Testis (tissue), 2 donors: ENCODE measurements around the gene PIK3AP1.

ENCODE experiments used
- CTCF ChIP-seq, 3 experiments: fragments of 450-650 bp in 2 of 3; fragments of 200-600 bp in 1 of 3; sonication (generic) in 1 of 3; IDR thresholded peaks; one replicate each; pipeline ENCODE4 v1.5.1; 2016 to 2019; ENCODE audit warnings: antibody characterized with exemption in 3 of 3, mild to moderate bottlenecking in 2 of 3, moderate library complexity in 1 of 3
- POLR2A ChIP-seq: fragments of 450-650 bp; IDR thresholded peaks from one replicate; pipeline ENCODE4 v1.6.1; 2017; ENCODE audit warnings: antibody characterized with exemption, mild to moderate bottlenecking, moderate library complexity

DNA sequence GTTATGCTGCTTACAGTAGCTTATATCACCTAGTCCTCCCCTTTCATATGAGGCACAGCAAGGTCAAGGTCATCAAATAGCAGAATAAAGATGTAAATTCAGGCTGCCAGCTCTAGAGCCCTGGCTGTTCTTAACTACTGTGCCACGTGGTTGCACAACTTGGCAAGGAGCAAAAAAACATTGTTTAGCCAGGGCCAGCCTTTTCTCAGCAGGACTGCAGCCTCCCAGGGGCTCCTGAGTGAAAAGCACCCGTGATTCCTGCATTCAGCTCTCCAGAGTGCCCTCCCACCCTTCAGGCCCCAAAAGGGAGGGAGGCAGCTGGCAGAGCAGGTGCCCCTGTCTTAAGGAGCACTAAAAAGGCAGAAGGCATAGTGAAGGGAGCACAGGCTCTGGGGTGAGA lies 101.7 kb downstream of the PIK3AP1 start:
- no peak for TF ChIP-seq POLR2A
- TF ChIP-seq CTCF (IDR thresholded peaks at IDR 0.05) = no peak
